ENCODE results near the gene ENTR1.

ENTR1 gene

GRCh38 chr9:136410500-136411287 is at the start of gene ENTR1, which contains the start of gene PMPCA:
TSS of gene ENTR1 (minus strand) at chr9:136410614. CDS start at chr9:136410397, 217 bp downstream.
TSS of gene PMPCA (plus strand) at chr9:136410658. CDS start at chr9:136410669, 11 bp downstream.
- peak; percentile 91 for DNase-seq (ENCODE audit: low read depth)

GRCh38 chr9:136459425-136459824 is 49.0 kb upstream of the ENTR1 start:
- DNase-seq (ENCODE audit: low read depth): no peak

GRCh38 chr9:136457326-136457725 is 46.9 kb upstream of the ENTR1 start:
- DNase-seq (ENCODE audit: low read depth): no peak

- DNase-seq (ENCODE audit: low read depth): no peak
Measured at GRCh38 chr9:136456258-136456657, 45.8 kb upstream of the ENTR1 start.

- no peak for DNase-seq (ENCODE audit: low read depth)
Measured at GRCh38 chr9:136455043-136456002, 44.9 kb upstream of the ENTR1 start.

GRCh38 chr9:136454026-136454796 is 43.8 kb upstream of the ENTR1 start:
- DNase-seq (ENCODE audit: low read depth): no peak

- no peak for DNase-seq (ENCODE audit: low read depth)
Measured at GRCh38 chr9:136453326-136453725, 42.9 kb upstream of the ENTR1 start.

- DNase-seq (ENCODE audit: low read depth): no peak
Measured at GRCh38 chr9:136451221-136451877, 40.9 kb upstream of the ENTR1 start.

- no peak for DNase-seq (ENCODE audit: low read depth)
Measured at GRCh38 chr9:136448655-136449054, 38.2 kb upstream of the ENTR1 start.

GRCh38 chr9:136447173-136447778 is 36.9 kb upstream of the ENTR1 start:
- DNase-seq (ENCODE audit: low read depth): no peak

- no peak for DNase-seq (ENCODE audit: low read depth)
Measured at GRCh38 chr9:136445799-136446198, 35.4 kb upstream of the ENTR1 start.

- DNase-seq (ENCODE audit: low read depth): no peak
Measured at GRCh38 chr9:136444102-136444501, 33.7 kb upstream of the ENTR1 start.

GRCh38 chr9:136443687-136444086 is 33.3 kb upstream of the ENTR1 start:
- DNase-seq (ENCODE audit: low read depth): no peak

- DNase-seq (ENCODE audit: low read depth): no peak
Measured at GRCh38 chr9:136443087-136443486, 32.7 kb upstream of the ENTR1 start.

GRCh38 chr9:136442265-136442664 is 31.9 kb upstream of the ENTR1 start:
- DNase-seq (ENCODE audit: low read depth): no peak

GRCh38 chr9:136441681-136442245 is 31.3 kb upstream of the ENTR1 start:
- no peak for DNase-seq (ENCODE audit: low read depth)

- DNase-seq (ENCODE audit: low read depth): no peak
Measured at GRCh38 chr9:136441191-136441680, 30.8 kb upstream of the ENTR1 start.

- DNase-seq (ENCODE audit: low read depth): peak; percentile 63
Measured at GRCh38 chr9:136439481-136440408, 29.3 kb upstream of the ENTR1 start, which contains the start of gene INPP5E. TSS of gene INPP5E (minus strand) at chr9:136439845. CDS start at chr9:136439419, 426 bp downstream.
